Stimulated activated CD8-positive, alpha-beta memory T cell treated with anti-CD3 and anti-CD28 coated beads, Interleukin-12 subunit alpha, Interleukin-12 subunit beta, amount 100 ng/mL, for 24 hours (primary cell): ENCODE data around the gene UGT1A4.

Experiments used
- DNase-seq: peaks from one replicate; pipeline ENCODE4 v3.0.0-alpha.2; 2020; ENCODE audit errors: extremely low read depth

Gene UGT1A4

DNA sequence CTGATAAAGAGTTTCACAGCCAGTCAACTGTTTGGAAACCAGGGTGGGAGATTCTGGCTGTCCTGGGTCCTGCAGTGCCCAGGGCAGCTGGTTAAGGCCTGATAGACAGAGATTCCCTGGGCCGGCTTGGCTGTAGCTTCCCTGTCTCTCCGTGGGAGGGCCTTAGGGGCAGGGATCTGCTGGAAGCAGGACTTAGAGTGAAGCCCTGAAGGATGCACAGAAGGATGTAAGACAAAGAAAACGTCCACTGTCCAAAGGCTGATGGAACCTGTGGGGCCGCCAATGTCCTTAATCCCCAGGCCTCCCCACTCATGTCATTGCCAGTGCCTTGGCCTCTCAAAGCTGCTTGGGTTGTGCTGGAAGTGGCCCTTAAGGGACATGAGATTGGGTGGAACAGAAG lies 92.6 kb downstream of the UGT1A4 start:
- no peak for DNase-seq

DNA sequence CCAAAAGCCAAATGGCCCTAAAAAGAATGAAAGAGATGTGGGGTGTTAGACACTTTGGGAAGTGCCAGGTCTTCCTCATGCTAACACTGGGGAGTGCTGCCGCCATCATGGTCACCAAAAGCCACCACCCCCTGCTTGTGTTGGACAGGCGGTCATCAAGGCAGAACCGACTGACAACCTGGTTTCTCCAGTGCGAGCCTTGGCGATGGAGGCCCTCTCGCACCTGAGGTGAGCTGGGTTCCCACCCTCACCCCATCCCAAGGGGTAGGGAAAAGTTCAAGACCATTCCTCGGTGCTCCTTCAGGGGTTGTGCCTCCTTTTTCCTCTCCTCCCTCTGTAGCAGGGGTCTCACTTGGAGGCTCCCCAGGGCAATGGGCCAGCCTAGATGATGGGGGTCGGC lies 93.2 kb downstream of the UGT1A4 start:
- no peak for DNase-seq

DNA sequence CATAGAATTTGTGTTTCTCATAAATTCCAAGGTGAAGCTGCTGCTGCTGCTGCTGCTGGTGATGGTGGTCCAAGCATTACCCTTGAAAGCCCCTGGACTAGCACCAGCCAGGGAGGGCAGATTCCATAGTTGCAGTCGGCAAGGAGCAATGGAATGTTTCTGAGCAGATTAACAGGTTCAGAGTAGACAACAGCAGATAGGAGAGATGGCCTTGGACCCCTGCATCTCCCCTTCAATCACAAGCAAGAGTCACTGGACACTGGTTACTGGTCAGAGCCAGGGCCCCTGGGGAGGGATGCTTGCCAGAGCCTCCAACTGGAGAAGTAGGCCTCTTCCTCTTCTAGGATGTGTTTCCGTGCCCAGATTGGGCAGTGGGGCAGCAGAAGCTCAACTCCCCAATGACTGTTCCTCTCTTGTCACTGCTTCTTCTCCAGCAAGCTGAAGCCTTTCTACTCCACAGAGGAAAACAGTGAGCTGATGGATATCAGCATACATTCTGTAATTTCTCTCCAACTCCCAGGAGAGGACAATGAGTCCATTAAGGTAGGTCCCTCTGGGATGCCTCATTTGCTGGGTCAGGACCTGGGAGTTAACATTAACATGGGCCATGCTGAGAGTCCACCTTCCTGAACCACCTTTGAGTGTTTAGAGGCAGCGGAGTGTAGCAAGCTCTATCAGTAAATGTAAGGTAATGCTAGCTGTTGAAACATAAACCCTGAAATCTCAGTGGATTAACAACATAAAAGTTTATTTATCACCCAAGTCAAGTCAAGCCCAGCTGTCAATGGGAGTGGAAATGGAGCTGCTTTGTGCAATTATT lies 94.9 kb downstream of the UGT1A4 start:
- DNase-seq: no peak

DNA sequence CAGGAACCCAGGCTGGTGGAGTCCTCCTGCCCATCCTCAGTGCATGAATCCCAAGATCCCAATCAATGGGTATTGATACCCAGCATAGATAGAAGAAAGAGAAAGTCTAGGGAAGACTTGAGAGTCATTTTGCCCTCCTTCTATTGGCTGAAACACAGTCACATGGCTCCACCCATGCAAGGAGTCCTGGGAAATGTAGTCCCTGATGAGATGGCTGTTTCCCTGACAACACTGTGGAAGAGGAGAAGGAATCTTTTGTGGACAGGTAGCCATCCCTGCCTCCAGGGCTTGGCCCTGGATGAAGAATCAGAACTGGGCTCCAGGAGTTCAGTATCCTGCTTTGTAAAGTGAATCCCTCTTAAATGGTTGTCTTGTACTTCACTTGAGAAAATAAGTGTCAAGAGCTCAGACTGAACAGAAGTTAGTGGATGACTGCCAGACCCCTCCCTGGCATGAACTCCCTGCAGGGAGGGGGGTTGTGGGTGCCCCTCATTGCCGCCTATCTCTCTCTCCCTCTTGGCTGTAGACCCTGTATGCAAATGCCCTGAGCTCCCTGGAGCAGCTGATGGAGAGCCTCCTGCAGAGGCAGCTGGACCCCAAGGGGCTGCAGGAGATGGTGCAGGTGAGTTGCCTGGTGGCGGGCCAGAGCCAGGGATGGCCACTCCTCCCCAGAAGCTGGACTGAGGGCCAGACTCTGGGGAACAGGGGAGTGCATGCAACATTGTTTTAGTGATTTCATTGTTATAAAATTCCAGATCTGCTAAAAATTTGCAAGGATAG lies 95.7 kb downstream of the UGT1A4 start:
- DNase-seq: no peak

DNA sequence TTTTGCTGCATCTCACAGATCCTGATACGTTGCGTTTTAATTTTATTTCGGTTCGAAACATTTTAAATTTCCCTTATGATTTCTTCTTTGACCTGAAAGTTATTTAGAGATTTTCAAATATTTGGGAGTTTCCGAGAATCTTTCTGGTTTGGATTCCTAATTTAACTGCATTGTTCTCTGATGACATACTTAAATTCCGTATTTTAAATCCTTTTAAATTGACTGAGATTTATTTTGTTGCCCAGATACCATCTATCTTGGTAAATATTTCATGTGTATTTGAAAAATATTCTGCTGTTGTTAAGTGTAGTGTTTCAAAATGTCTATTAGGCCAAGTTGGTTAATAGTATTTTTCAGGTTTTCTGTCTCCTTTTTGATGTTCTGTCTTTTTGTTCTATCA lies 97.3 kb downstream of the UGT1A4 start:
- no peak for DNase-seq

DNA sequence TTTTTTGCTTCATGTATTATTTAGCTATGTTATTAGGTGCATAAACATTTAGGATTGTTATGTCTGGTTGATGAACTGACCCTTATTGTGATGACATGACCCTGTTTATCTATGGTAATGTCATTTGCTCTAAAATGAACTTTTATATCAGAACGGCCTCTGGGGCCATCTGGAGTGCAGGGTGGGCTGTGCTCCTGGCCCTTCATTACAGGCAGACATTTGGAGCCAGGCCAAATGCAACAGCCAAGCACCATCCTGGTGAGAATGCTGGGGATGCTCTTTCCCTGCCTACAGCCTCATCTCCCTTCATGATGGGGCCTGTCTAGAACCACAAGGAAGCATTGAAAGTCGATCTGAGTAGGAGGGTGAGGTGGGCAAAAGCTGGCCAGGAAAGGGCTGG lies 97.8 kb downstream of the UGT1A4 start:
- DNase-seq: no peak

DNA sequence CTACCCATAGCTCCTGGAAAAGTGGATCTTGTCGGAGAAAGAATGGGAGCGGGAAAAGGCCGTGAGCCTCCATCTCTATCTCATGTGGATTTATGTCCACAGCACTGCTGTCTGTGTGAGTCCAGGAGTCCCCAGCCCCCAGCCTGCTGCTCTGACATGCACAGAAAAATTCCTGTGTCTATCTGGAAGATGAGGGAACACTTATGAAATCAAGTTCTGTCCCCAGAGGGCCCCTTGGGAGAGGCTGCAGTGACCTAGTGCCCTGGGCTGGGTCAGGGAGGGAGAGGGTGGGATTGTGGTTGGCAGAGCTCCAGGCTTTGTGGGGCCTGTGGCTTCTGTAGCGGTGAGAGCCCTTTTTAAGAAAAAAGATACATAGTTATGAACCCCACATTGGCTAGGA lies 98.2 kb downstream of the UGT1A4 start:
- DNase-seq: no peak

DNA sequence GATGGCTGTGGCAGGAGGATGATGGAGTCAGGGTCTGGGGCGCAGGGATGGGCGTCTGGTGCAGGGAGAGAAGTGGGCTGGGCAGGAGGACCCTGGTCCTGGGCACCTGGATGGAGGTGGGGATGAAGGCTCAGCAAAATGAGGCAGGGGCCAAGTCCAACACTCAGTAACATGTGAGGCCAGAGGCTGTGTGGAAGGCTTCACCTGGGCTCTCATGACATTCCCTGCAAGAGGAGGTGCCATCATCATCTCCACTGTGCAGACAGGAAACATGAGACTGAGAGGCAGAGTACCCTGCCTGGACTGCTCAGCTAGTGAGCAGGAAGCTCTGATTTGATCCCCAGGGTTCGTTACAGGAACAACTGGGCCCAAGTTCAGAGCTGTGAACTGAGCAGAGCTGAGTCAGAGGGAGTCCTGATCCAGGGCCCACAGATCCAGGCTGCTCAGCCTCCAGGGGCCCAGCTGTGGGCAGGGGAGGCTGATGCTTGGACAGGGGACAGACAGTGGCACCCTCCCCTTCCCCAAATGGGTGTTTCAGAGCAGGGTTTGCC lies 98.9 kb downstream of the UGT1A4 start:
- DNase-seq: no peak

DNA sequence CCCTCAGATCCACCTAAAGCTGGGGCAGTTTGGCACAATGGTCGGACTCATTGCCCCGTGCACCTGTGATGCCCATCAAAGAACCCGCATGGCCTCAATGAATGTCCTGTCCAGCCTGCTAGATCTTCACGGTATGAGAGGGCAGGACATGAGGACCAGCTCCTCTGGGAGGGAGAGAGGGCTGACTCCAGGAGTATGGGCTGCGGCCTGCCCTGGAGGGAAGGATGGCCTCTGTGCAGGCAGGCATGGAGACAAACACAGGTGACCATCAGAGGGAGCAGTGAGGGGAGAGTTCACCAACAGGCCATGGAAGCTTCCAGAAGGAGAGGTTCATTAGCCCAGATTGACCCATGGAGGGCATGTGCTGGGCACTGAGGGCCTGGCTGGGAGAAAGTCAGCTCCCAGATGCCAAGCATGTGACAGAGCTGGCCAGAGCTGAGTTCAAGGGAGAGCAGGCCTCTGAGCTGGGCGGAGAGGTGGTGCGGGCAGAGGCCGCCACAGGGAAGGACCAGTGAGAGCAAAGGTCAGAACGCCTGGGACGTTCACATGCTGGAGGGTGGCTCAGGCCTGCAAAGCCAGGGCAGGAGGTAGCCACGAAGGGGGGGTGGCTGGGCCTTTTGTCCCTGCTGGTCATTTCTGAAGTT lies 99.6 kb downstream of the UGT1A4 start:
- no peak for DNase-seq

DNA sequence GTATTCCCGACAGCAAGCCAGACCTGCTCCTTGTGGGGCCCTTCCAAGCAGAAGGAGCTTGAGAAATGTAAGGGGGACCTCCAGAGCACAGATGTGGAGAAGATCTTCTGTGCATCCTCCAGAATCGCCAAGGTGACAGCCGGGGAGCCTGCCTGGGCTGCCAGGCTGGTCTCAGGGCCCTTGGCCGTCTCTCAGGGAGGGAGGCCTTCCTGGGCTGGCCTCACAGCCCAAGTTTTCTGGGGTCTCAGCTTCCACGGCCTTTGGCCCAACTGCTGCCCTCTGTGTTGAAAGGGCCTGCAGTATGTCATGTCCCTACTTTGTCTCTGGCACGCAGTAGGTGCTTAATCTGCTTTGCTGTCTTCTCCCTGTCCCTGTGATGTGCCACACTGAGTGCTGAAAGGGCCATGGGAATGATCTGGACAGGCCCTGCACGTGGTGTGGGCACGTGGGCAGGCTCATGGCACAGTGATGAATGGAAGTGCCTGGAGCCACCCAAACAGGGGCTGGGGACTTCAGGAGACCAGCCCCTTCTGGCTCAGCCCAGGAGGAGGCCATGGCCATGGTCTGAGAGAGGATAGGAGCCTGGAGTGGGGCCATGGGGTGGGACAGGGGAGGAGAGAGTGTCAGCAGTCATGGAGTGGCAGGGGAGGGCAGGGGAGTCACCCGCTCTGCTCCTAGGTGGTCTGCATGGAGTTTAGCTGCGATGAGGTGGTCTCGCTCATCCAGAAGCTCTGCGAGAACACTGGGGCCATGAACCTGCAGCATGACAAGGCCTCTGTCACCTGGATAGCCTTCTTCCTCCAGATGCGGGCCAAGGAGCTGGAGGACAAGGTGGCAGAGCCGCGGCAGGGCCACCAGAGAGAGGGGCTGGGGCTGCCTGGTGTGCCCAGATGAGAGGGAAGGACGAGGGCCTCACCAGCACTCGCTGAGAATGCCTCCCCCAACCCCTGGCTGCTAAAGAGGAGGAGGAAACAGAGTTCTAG lies 100.4 kb downstream of the UGT1A4 start:
- DNase-seq: no peak

DNA sequence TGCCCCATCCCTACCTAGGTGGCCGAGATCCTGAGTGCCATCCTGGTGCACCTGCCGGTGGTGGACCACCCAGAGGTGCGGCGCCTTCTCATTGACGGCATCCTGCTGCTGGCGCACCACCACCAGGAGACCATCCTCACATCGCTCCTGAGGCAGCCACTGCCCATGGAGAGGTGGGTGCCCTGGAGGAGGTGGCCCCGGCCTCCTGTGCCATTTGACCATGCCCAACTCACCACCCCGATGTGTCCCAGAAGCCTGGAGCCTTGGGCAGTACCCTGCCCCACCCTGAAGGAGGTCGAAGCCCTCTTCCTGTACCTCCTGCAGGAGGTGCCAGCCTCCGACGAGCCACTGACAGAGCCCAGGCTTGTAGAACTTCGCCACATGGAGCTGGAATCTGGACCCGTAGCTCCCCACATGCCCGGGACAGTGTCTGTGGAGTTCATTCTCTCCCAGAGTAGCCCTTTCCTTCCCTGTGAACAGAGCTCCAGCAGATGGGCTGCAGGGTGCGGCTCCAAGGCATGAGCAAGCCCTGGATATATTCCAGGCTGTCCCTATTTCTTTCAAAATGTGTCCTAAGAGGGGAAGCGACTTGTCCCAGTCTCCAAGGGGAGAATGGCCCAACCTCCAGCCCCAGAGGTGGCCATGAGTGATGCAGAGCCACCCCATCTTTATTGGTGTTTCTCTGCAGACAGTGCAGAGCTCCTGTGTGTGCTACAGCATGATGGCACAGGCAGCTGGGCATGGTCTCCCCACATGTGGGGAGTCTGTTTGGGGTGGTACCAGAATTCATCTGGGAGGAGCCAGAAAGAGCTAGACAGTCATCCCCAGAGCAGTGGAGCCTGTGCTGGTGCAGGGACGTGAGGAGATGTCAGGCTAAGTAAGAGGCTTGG lies 101.6 kb downstream of the UGT1A4 start:
- DNase-seq: no peak

DNA sequence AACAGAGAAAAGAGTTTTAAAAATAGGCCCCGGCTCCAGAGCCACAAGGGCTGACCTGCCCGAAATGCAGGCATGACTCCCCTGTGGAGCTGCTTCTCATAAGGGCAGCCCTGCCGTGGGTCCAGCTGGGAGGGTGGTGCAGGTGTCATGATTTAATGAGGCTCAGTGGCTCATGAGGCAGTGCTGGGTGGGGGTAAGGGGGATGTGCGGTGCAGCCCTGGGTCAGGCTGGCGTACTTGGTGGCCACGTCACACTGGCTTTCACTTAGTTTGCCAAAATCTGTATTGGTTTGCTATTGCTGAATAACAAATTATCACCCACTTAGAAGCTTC lies 102.2 kb downstream of the UGT1A4 start:
- DNase-seq: no peak

DNA sequence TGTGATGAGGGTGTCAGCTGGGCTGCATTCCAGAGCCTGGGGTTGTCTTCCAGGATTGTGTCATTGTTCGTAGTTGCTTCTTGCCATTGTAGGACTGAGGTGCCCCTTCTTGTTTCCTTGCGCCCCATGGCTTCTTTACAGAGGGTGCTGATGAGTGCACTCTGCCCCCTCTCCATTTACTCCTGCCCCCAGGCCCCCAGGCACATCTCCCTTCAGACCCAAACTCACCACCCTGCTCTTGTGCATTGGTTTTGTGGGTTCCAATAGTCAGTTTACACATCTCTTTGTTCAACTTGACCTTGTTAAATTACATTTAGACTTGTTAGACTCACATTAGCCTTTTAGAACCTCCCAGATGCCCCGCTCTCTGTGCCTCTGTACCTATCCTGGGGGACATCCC lies 102.7 kb downstream of the UGT1A4 start:
- no peak for DNase-seq

DNA sequence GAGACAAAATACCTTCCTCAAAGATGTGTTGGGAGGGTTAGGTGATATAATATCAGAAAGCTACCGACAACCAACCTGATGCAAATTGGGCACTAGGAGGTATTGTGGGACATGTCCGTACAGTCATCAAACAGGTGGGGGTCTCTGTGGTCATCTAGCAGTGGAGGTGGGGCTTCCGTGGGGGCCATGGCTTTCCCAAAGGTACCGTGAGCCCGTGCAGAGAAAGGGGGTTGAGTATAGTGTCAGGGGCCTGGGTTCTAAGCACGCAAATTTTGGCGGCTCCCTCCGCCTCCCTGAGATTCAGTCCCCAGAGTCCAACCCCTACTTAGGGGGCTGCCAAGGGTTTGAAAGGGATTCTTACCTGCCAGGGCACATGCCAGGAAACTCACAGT lies 103.2 kb downstream of the UGT1A4 start:
- DNase-seq: no peak

DNA sequence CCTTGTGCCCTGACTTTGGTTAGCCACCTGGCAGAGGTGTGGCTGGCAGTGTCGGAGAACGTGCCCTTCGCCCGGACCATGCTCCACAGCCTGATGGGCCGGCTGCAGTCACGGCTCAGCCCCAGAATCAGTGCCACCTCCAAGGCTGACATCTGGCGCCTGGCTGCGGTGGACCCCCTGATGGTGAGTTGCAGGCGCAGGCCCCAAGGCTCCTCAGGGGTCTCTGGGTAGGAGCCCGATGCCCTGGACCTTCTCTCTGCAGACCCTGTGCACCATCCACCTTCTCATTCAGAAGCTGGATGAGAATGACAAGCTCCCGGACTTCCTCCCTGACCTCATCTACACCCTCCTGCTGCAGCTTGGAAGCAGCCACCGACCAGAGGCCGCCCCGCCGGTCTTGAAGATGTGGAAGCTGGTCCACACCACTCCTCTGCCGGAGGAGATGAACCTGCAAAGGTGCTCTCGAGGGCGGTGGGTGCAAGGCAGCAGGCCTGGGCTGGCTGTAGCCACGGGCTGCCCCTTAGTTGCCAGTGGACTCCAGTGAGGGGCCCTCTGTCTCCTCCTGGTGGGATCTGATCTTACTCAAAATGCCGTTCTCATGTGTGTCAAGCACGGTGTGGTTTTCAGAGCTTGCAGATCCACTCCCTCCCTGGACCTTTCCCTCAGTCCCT lies 103.7 kb downstream of the UGT1A4 start:
- DNase-seq: no peak
